T1000 (cell line): ENCODE measurements around the gene TEX26.

Source experiments
- DNase-seq: peaks from one replicate; lab custom pipeline; 2025; ENCODE audit warnings: mixed read lengths; lab: John Stamatoyannopoulos, UW

The TEX26 gene

GRCh38 chr13:30932481-30933353, at the start of gene TEX26:
Gene TEX26 (plus strand): TSS chr13:30932656. CDS start chr13:30932716, 60 bp downstream.
- no peak for DNase-seq

- no peak for DNase-seq
These were observed 49.3 kb upstream of the TEX26 start for GRCh38 chr13:30882996-30883766.

DNA sequence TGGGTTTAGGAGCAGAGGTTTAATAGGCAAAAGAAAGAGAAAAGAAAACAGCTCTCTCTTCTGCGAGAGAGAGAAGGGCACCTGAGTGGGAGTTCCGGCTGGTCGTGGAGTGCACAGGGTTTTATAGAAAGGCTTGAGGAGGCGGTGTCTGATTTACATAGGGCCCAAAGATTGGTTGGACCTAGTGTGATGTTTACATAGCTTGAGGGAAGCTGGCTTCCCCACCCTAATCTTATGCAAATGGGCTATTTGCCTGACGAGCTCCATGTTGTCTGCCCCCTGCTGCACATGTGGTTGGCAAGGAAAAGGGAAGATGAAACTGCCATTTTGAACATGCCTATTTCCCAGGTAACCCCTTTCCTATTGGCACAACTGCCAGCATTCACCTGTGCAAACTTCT, 47.9 kb upstream of the TEX26 start:
- DNase-seq = no peak

DNA sequence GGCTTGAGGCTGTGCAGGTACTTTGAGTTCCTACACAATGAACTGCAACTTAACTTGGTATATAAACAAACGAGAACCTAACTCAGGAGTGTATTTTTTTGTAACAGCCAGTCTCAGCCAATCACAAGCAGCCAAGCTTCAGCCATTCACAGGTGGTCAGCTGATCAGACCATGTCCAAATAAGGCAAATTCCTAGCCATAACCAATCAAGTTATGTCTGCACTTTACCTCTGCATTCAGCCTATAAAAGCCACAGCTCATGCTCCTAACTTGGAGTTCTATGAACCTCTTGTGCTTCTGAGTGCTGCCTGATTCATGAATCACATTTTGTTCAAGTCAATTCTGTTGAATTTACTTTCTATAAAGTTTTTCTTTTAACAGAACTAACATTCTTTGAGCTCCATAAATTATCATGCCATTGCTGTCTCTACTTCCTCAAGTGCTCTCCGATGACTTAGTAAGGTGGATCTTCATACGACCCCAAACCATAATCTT, 43.2 kb upstream of the TEX26 start:
- DNase-seq = no peak

- no peak for DNase-seq
These were observed 39.5 kb upstream of the TEX26 start for GRCh38 chr13:30892966-30893365.

- peak; percentile 7 for DNase-seq
These were observed 36.7 kb upstream of the TEX26 start for GRCh38 chr13:30895773-30896172.

- DNase-seq = no peak
These were observed 34.4 kb upstream of the TEX26 start for GRCh38 chr13:30898070-30898469.

DNA sequence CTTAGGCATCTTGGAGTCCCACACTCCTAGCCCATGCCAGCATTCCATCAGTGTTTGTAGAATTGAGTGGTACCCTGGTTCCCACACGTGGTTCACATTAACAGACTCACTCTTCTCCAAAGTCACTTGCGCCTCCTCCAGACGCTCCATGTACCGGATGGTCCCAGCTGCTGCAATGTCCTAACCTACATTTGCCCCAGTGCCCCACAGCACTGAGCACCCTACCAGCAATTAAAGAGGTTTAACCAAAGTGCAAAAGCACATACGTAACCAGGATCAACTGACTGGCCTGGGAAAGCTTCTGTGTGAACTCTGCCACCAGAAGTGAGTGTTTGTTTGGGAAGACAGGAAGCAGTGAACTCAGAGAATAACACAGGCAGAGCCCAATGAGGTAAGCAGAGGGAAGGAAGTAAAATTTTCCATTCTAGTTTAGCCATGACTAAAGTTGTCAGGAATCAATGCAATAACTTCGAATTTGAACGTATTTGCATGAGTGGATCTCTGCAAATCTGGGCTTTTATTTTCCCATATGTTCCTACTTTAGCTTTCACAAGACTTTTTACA, 33.7 kb upstream of the TEX26 start:
- DNase-seq = no peak

DNA sequence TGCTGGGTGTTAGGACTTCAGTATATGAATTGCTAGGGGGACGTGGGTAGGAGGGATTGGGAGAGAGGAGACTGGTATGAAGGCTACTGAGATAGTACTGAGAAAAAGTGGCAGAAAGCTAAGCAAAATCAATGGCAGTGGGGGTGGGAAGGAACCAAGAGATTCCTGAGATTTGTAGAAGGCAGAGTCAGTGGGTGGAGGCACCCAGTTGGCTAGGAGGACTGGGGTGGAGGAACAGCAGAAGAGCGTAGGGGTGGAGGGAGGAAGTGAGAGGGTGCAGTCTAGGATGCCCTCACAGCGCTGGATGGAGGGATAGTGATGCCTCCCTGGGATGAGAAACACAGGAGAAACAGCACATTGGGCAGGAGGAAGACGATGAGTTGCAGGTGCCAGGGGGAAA, 32.0 kb upstream of the TEX26 start:
- DNase-seq = no peak

GRCh38 chr13:30900952-30901749, 31.3 kb upstream of the TEX26 start:
- no peak for DNase-seq

GRCh38 chr13:30904043-30904442, 28.4 kb upstream of the TEX26 start:
- no peak for DNase-seq

- DNase-seq = no peak
These were observed 26.5 kb upstream of the TEX26 start, which contains the start of gene MEDAG for GRCh38 chr13:30905932-30906383. Gene MEDAG (plus strand): TSS chr13:30906271. CDS start chr13:30906516, 245 bp downstream.

- DNase-seq = no peak
These were observed 25.9 kb upstream of the TEX26 start for GRCh38 chr13:30906411-30907051.

GRCh38 chr13:30907121-30907861, 25.2 kb upstream of the TEX26 start:
- DNase-seq = peak; percentile 24

DNA sequence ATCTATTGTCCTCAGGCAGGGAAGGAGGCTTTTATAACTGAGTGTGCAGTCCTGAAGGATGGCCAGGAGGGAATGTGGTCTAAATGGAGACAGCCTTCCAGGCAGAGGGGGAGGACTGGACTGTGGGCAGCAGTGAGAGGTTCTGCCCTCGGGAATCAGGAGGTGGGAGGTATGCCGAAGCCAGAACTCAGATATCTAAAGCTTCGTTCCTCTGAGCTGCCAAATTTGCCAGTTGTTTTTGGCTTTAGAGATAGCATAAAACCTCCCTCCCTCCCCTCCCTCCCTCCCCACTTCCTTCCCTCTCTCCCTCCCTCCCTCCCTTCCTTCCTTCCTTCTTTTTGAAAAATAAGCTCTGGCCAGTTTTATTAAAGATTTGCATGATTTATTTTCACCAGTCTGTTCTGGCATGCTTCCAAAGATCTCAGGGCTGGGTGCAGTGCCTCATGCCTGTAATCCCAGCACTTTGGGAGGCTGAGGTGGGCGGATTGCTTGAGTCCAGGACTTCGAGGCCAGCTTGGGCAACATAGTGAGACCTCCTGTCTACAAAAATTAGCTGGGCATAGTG, 24.0 kb upstream of the TEX26 start:
- DNase-seq = no peak

DNA sequence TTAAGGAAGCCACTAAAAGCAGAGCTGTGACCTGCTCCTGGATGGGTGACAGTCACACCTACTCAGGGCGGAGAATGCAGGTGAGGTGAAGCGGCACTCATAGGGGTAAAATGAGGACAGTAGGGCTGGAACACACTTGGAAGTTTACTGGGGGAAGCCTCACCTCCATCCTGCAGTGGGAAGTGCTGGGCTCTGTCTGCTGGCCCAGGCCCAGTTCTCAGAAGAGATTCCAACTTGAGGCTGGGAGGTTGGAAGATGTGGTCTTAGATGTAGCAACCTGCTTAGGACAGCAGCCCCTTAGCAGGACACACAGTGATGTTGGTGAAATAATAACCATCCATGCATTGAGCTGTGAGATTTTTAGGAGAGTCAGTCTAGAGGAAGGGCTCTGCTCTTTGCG, 21.8 kb upstream of the TEX26 start:
- DNase-seq = no peak

DNA sequence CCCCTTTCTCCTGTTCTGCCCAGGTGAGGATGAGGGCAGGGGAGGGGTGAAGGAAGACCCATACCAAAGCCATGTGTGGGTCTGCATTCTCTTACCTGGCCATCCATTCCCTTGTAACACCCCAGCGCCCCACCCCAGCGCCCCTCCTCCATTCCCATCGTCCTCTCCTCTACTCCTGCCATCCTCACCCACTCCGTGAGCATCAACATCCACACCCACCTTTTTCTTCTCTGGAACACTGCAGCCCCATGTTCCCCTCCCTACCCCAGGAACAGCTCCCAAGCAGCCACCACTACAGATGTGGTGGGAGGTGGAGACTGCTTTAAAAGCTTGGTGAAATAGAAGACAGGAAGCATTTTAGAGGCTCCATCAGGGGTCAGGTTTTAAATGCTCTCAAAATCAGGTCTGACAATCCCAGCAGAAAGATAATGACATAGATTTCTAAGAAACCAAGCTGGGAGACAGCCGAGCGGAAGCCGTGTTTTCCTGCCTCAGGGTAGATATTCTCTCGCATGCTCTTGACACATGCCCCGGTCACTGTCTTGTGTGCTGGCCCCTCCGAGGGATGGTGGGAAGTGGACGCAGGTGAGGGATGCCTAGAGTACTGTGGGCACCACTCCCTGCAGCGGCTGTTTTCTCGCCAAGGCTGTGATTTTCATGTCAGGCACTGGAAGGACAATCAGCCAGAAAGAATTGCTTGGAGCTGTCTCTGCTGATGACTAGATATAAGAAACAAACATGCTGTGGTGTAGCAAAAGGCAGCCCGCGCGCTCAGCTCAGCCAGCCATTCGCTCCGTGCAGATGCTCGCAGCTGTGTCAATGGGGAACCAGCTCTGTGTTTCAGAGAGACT, 16.5 kb upstream of the TEX26 start:
- no peak for DNase-seq

- DNase-seq = no peak
These were observed 15.5 kb upstream of the TEX26 start for GRCh38 chr13:30916991-30917390.
